Heart left ventricle (tissue), 13 donors: ENCODE data around the gene CCDC78.

Experiments used
- POLR2A ChIP-seq, 2 donors: fragments of 450-650 bp; IDR thresholded peaks; one replicate each; pipeline ENCODE4 v1.6.1; 2017; ENCODE audit warnings: antibody characterized with exemption in 2 of 2, mild to moderate bottlenecking in 2 of 2, moderate library complexity in 2 of 2
- TF ChIP-seq, protein P1 (sequence below), 12 donors: fragments of 200-600 bp; sonication (generic) in 4 of 12; IDR thresholded peaks; one replicate each; pipeline versions ENCODE4 v1.5.0 to v1.8.0; 2018 to 2022; ENCODE audit warnings: antibody characterized with exemption in 12 of 12, mild to moderate bottlenecking in 5 of 12
- donor health status: ischemic (EF 13 %, LVEDD 7.1; RV severe dilation, severe dysfunction).
- donor health status: DM: no; HTN: yes; CAD: no.
- donor health status: DM: no; HTN: no; CAD: no.
- donor health status: ischemic (EF 25% LVEDD 6.9; RV normal size, moderate dysfunction).
- donor health status: ischemic (EF 25% LVEDD 5.7; RV mildly dilated, moderate dysfunction).
- donor health status: ischemic (EF 35%, LVEDD 5.7; RV mildly dilated, moderate dysfunction).
- donor health status: nonischemic (EF 11% LVEDD 7.7; RV severe dilation, severe dysfunction).
- donor health status: DM: yes; HTN: yes; CAD: no.
- donor health status: PGD.
- donor health status: ischemic (EF 29% LVEDD 5.4; RV normal size, mild dysfunction).
- donor health status: nonischemic (EF 23%, LVEDD 6.1; RV moderate dilation, normal function).

DNA sequence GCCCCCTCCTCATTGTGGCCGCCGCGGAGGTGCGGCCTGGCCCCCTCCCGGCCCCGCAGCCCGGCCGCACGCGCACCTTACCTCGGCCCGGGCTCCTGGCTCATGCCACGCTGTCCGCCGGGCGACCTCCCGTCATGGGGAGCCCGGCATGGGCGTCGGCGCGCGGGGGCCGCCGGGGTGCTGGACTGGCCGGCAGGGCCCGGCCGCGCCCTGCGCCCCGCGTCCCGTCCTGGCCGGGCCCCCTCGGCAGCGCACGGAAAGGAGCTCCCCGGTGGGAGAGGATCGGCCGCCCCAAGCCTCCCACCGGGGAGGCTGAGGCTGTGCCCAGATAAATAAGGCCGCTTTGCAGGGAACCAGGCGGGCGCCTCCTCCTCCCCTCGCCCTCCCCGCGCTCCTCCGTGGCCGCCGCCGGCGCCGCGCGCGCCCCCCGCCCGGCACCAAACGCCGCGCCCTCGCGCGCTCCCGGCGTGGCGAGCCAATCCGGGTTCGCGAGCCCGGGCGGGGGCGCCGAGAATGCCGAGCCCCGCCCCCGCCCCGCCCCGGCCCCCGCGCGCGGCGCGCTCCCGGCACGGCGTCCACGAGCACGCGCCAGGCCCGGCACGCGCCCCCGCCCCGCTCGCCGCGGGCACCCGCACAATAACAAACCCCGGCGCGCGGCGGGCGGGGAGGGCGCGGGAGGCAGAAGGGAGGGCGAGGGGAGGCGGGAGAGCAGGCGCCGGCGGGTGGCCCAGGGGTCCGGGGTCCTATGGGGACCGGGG lies 20.6 kb downstream of the CCDC78 start, which contains the start of gene FBXL16:
- TF ChIP-seq, protein P1, sequence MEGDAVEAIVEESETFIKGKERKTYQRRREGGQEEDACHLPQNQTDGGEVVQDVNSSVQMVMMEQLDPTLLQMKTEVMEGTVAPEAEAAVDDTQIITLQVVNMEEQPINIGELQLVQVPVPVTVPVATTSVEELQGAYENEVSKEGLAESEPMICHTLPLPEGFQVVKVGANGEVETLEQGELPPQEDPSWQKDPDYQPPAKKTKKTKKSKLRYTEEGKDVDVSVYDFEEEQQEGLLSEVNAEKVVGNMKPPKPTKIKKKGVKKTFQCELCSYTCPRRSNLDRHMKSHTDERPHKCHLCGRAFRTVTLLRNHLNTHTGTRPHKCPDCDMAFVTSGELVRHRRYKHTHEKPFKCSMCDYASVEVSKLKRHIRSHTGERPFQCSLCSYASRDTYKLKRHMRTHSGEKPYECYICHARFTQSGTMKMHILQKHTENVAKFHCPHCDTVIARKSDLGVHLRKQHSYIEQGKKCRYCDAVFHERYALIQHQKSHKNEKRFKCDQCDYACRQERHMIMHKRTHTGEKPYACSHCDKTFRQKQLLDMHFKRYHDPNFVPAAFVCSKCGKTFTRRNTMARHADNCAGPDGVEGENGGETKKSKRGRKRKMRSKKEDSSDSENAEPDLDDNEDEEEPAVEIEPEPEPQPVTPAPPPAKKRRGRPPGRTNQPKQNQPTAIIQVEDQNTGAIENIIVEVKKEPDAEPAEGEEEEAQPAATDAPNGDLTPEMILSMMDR (IDR thresholded peaks at IDR 0.05), result no peak
- TF ChIP-seq POLR2A (IDR thresholded peaks at IDR 0.05), result no peak
